Measurements from ENCODE around the gene SYT2.

The SYT2 gene

GRCh38 chr1:202679406-202680177 is 30.7 kb downstream of the SYT2 start:
- no peak for DNase-seq (ENCODE audit: low read depth in 2 of 2)

- DNase-seq (ENCODE audit: low read depth in 2 of 2): no peak
Observed at GRCh38 chr1:202677433-202677832, 32.8 kb downstream of the SYT2 start.

GRCh38 chr1:202673531-202673930 is 36.7 kb downstream of the SYT2 start:
- no peak for DNase-seq (ENCODE audit: low read depth in 2 of 2)

DNA sequence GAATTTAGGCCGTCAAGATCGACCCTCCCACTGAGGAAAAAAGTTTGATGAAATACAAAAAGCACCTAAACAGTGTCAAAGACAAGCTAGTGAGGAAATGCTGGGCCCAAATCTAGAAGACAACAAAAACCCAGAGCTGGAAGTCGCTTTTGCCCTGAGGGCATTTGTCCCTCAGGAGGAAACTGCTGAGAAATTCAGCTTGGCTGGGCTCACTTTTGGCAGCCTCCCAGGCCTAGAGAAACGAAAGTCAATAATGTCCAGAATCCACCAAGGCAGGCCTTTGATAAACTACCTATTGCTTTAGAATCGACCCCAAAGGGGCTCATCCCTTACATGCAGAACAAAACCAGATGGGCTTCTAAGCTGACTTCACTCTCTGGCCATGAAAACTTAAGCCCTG is 38.9 kb downstream of the SYT2 start:
- DNase-seq (ENCODE audit: low read depth in 2 of 2): no peak

DNA sequence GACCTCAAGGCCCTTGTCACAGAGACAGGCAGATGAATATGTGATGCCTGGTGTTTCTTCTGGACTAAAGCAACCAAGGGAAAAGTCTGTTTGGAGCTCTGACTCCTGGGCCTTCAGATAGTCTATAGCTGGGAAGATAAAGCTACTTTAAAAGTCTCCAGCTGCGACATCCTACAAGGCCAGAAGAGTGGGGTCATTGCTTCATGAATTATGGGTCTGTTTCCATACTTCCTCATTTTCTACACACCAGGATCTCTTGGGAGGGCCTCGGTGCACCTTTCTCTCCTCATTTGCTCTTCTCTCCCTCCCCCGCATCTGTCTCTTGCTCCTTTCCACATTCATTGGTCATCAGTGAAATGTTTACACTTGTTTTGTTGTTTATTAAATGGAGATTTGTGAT is 44.8 kb downstream of the SYT2 start:
- no peak for DNase-seq (ENCODE audit: low read depth in 2 of 2)

DNA sequence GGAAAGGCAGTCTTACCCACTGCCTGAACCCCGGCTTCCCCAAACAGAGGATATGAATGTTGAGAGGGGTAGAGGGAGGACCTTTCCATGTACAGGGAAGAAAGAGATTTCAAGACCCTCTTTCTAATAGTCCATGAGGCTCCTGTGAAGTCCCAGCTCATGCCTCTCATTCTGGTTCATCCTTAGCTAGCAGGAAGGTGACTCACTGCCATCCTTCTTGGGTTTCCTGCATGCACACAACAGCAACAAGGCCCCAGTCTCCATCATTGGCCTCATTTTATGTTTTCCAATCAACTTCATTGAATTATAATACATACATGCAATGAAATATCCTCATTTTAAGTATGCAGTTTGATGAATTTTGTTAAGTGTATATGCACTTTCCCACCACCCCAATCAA is 46.2 kb downstream of the SYT2 start:
- DNase-seq (ENCODE audit: low read depth in 2 of 2): no peak

GRCh38 chr1:202663131-202663530 is 47.1 kb downstream of the SYT2 start:
- no peak for DNase-seq (ENCODE audit: low read depth in 2 of 2)

- DNase-seq (ENCODE audit: low read depth in 2 of 2): no peak
Observed at GRCh38 chr1:202662081-202662480, 48.2 kb downstream of the SYT2 start.

DNA sequence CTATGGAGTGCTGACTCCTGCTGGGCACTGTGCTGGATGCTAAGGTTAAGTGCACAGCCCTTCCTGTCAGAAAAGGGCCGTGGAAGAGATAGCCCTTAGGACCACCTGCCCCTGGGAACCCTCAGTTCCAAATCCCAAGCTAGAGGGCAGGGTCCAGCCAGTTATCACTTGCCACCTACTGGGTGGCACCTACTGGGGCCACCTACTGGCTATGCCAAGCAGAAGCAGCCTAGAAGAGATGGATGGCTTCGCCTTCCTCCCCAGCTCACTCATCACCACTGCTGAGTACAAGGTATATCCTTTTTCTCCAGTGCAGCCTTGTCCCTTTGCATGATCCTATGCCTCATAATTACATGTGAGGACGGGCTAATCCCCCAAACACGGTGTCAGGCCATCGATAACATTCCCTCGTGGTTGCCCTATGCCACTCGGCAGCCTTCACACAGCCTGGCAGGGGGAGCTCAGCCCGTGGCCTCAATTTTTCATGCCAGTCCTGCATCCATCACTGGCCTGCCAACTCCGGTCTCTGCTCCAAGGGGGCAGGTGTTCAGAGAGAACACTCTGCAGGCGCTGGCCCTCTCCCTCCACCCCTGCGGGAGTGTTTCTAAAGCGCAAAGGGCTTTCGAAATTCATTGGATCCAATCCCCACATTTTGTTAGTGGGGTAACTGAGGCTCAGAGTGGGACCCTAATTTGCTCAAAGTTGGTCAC is 49.0 kb downstream of the SYT2 start:
- DNase-seq (ENCODE audit: low read depth in 2 of 2): no peak

GRCh38 chr1:202659974-202660373 is 50.3 kb downstream of the SYT2 start:
- DNase-seq (ENCODE audit: low read depth in 2 of 2): no peak

DNA sequence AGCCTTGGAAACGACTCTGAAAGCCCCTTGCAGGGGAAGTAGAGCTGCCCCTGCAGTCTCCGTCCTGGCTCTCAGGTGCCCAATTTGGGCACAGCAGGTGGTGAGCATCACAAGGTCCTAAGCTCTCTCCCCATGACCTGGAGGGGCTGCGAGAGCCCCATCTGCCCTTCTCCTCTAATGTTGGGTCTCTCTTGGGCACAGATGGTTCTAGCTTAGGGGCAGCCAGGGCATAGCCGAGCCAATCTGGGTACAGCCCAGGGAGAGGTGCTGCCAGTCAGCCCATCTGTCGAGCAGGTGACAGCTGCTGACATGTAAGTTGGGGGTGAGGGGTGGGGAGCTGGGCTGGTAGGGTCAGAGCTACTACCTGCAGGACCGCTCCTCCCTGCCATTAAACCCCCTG is 50.7 kb downstream of the SYT2 start:
- DNase-seq (ENCODE audit: low read depth in 2 of 2): no peak

GRCh38 chr1:202658769-202659168 is 51.5 kb downstream of the SYT2 start:
- no peak for DNase-seq (ENCODE audit: low read depth in 2 of 2)

DNA sequence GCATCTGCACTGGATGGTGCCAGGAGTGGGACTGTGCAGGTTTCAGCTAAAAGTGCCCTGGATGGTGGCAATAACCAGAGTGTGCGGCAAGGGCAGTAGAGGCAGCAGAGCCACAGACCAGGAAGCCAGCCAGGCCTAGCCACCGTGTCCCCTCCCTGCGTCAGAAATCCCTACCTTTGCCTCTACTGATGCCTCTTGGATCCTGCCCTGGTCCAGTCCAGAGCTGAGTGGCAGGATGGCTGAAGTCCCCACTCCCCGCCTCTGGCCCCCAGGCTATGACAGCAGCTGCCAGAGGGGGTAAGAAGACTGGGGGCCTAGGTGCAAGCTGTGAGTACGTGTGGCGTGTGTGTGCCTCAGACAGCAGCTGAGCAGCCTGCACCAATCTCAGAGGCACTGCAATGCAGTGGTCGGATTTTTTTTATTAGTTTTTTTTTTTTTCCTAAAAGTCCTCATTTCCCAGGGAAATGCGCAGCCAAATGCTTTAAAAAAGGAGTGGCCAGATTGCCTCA is 51.9 kb downstream of the SYT2 start:
- DNase-seq (ENCODE audit: low read depth in 2 of 2): no peak

GRCh38 chr1:202656951-202657646 is 53.2 kb downstream of the SYT2 start:
- DNase-seq (ENCODE audit: low read depth in 2 of 2): no peak

DNA sequence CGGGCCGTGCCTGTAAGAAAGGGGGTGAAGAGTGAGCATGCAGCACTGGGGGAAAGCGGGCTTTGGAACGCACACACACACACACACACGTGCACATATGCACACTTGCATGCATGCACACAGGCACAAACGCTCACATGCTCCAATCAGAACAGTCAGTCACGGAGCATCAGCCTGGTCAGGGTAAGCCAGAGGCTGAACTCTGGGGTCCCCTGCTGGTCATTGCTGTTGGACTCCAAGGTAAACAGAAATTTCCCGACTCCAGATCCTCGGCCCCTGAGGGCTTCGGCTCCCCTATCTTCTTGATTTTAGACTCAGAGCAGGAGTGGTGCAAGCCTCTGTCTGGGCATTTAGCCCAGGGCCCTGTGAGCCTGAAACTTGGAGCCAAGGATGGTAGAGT is 54.2 kb downstream of the SYT2 start:
- no peak for DNase-seq (ENCODE audit: low read depth in 2 of 2)

DNA sequence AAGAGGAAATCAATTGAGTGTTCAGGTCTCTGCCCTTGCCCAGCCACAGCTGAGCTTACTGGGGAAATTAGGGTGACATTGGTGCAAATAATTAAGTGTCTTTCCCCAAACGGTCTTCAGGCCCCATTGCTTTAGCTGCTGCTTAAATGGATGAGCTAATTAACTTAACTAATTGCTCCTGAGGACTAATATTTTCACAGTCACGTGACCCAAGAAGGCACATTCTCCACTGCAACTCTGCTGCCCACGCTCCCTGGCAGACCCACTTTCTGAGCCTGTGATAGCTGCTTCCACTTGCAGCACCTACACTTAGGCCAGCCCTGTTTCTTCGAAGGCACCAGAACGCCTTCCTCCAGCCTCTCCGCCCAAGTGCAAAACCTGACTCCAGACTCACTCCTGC is 56.2 kb downstream of the SYT2 start:
- DNase-seq (ENCODE audit: low read depth in 2 of 2): no peak

DNA sequence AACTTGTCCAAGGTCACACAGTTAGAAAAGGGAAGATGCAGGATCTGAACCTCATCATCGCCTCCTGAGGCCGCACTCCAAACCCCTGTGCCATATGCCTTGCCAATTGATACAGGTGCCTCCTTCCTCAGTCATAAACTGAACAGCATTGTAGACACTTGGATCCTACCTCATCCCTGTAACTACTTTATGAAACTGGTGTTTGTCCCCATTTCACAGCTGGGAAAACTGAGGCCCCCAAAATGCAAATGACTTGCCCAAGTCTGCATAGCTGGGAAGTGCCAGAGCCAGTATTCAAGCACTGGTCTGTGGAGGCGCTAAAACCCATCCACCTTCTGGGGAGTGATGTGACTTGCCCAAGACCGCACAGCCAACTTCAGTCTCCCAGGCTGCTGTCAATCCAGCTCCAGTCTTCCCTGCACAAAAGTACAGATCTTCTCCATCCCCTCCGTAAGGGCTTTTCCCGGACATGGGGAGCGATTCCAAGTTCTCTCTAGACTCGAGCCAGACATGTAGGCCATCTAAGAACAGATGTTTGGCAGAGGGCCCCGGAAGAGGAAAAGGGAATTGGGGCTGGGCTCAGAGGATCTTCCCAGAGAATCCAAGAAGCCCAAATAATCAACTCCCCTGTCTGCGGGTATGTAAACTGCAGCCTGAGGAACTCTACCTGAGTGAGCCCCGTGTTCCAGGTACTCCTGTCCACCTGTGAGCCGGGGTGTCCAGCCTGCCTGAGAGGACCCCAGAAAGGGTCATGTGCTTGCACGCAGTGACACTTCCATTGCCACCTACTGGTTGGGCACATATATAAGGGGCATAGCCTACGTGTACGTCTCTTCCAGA is 60.5 kb downstream of the SYT2 start:
- DNase-seq (ENCODE audit: low read depth in 2 of 2): no peak

DNA sequence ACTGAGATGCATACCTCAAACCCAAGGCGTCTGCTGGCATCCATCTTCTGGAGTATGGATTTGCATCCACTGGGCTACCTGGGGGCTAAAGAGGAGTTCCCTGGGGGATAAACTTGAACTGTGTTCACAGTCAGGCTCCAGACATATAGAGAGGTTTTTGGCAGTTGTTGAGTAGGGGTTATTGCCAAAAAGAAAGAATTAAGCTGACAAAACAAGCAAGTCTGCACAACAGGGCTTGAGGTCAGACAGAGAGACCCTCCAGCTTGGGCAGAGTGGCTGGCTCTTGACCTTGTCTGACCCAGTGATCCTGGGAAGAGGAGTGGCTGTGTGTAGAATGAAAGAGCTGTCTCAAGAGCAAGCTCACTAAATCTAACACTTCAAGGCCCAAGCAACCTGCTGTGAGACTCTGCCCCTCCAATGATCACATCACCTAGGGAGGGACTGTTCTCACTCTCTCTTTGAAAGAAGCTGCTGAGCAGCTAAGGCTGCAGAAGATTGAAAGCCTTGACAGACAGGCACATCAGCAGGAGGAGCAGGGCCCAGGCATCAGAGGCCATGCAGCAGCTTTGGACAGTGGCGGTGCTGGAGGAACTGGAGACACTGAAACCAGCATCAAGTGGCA is 61.5 kb downstream of the SYT2 start:
- no peak for DNase-seq (ENCODE audit: low read depth in 2 of 2)

DNA sequence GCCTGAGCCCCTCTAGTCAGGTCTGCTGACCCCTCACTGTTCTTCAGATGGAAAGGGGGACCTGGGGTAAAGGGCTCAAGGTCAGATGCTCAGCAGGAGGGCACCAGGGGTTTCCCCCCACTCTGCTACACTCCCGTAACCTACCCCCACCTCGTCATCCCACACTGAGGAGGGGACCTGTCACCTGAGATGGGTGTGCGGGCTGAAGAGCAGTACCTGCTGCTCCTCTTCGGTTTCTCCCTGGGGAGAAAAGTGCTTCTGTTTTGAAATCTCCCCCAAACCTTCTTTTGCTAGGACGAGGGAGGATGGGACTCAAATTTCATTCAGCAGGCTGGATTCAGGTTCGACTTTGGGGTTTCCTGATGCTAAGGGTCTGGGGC is 65.2 kb downstream of the SYT2 start:
- no peak for DNase-seq (ENCODE audit: low read depth in 2 of 2)

DNA sequence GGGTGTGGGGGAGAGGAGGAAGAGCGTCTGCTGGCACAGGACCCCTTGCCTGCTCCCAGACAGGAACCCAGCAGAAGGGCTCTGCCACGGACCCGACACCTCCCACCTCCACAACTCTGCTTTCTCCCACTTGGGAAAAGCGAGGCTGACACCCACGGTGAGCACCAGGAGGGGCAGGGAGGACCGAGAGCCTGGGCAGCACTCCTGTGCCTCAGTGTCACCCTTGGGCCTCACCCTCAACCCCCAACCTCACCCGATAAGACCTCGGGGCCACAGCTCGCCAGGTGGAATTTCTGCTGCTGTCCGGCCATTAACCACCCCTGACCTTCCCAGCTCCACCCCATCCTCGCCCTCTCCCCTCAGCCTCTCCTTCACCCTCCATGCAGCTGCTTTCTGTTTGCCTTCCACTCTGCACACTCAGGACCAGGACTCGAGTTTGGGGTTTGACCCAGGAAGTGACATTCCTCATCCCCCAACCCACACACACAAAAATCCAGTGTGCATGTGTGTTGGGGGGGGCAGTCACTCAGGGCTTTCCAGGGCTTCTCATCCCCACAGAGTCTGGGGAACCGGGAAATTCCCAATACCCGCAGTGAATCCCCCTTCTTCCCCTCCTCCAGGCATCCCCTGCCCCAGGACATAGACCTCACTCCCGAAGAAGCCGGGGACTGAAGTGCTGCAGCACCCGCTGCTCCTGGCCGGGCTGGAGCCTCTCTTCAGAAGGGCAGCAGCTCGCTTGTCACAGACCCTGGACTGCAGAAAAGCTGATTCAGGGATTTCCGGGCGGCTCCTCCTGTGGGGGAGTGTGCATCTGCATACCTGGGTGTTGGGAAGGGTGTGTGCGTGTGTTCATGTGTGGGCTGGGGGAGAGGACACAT is 65.8 kb downstream of the SYT2 start:
- no peak for DNase-seq (ENCODE audit: low read depth in 2 of 2)

Data from stimulated activated CD4-positive, alpha-beta T cell treated with anti-CD3 and anti-CD28 coated beads, Interleukin-4, amount 100 ng/mL, for 48 hours (primary cell).